ENCODE measurements around the gene BHLHA15. TPM values are rescaled to one million over a fixed set of nuclear protein-coding genes. Genes with fewer than 3 reads are reported as not detected.

The BHLHA15 gene
- total RNA-seq, 2 experiments from 2014 or later = not detected

DNA sequence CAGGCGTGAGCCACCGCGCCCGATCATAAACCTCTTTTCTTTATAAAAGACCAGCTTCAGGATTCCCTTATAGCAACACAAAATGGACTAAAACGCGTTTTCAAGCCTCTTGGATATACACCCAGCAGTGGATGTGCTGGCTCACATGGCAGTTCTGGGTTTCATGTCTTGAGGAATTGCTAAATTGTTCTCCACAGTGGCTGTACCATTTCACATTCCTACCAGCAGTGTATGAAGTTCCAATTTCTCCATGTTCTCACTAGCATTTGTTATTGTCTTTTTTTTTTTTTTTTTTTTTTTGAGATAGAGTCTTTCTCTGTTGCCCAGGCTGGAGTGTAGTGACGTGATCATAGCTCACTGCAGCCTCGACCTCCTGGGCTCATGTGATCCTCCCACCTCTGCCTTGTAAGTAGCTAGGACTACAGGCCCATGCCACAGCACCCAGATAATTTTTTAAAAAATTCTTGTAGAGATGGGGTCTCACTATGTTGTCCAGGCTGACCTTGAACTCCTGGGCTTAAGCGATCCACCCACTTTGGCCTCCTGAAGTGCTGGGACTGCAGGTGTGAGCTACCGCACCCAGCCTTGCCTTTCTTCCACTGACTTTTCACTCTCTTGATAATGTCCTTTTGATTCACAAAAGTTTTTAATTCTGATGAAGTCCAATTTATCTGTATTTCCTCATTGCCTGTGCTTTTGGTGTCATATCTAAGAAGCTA lies 23.3 kb downstream of the BHLHA15 start:
- DNase-seq = no peak
- intact Hi-C loops (cut with DNase I, micrococcal nuclease) = no loop called here
- H3K9me3 ChIP-seq (ENCODE audit: control insufficient read depth in 1 of 2, insufficient read depth in 1 of 2, low read length in 2 of 2) = no peaks in the 10 kb centered on the region
- Mint-ChIP-seq H3K36me3 (ENCODE audit: low read depth) (peaks cover 58% of the 10 kb centered on the region), H3K27ac (no peak overlapping the region), H3K27me3 (no peaks in the 10 kb centered on the region), H3K4me3 (no peak overlapping the region), H3K4me1 (ENCODE audit: low read depth) (no peaks in the 10 kb centered on the region), H3K9me3 (no peaks in the 10 kb centered on the region)
- TF ChIP-seq, protein P1, sequence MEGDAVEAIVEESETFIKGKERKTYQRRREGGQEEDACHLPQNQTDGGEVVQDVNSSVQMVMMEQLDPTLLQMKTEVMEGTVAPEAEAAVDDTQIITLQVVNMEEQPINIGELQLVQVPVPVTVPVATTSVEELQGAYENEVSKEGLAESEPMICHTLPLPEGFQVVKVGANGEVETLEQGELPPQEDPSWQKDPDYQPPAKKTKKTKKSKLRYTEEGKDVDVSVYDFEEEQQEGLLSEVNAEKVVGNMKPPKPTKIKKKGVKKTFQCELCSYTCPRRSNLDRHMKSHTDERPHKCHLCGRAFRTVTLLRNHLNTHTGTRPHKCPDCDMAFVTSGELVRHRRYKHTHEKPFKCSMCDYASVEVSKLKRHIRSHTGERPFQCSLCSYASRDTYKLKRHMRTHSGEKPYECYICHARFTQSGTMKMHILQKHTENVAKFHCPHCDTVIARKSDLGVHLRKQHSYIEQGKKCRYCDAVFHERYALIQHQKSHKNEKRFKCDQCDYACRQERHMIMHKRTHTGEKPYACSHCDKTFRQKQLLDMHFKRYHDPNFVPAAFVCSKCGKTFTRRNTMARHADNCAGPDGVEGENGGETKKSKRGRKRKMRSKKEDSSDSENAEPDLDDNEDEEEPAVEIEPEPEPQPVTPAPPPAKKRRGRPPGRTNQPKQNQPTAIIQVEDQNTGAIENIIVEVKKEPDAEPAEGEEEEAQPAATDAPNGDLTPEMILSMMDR (IDR thresholded peaks at IDR 0.05) = no peak
- no peak overlapping the region for H3K27ac ChIP-seq (ENCODE audit: low read depth in 1 of 2, low read length in 2 of 2)
- CTCF ChIA-PET = interaction anchor here (0.6 kb wide), 1 partner anchor 20 kb away, joined by 4 read pairs; no protein-coding TSS in a partner anchor
- no peak overlapping the region for H3K4me3 ChIP-seq (ENCODE audit: low read length)
- no peaks in the 10 kb centered on the region for H3K4me1 ChIP-seq (ENCODE audit: insufficient read depth, low read length)
- H3K27me3 ChIP-seq (ENCODE audit: control insufficient read depth in 1 of 2, insufficient read depth in 2 of 2, low read length in 2 of 2) = no peaks in the 10 kb centered on the region
- POLR2A ChIA-PET = interaction anchor here (1.1 kb wide), 1 partner anchor 16 kb away, joined by 9 read pairs; no protein-coding TSS in a partner anchor
- H3K36me3 ChIP-seq (ENCODE audit: insufficient read depth, low read length) = peaks cover 66% of the 10 kb centered on the region
- no peak for ATAC-seq (ENCODE audit: poor library complexity)

DNA sequence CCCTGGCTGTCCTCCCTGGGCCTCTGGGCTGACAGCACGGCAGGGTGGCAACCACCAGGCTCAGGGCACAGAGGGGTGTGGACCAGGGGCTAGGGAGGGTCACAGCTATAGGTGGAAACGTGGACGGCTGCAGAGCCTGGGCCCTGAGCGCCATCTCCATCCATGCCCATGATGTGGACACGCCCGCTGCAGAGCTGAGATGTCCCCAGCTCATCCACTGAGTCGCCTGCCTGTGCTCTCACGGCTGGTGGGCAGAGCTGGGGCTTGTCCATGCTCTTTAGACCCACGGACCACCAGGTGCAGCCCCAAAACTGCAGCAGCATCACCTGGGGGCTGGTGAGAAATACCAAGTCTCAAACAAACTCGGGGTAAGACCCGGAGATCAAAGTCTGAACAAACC lies 24.7 kb downstream of the BHLHA15 start:
- Histone ChIP-seq H3K4me3 (ENCODE audit: low read length) (no peak overlapping the region), H3K9me3 (ENCODE audit: control insufficient read depth in 1 of 2, insufficient read depth in 1 of 2, low read length in 2 of 2) (no peaks in the 10 kb centered on the region), H3K4me1 (ENCODE audit: insufficient read depth, low read length) (no peaks in the 10 kb centered on the region), H3K27me3 (ENCODE audit: control insufficient read depth in 1 of 2, insufficient read depth in 2 of 2, low read length in 2 of 2) (no peaks in the 10 kb centered on the region), H3K36me3 (ENCODE audit: insufficient read depth, low read length) (peaks cover 69% of the 10 kb centered on the region), H3K27ac (ENCODE audit: low read depth in 1 of 2, low read length in 2 of 2) (no peak overlapping the region)
- ChIA-PET CTCF (interaction anchor here (1.0 kb wide), 1 partner anchor 34 kb away, joined by 3 read pairs; no protein-coding TSS in a partner anchor), POLR2A (no interaction called here)
- H3K4me3 Mint-ChIP-seq = no peak overlapping the region
- H3K27me3 Mint-ChIP-seq = no peaks in the 10 kb centered on the region
- peaks cover 62% of the 10 kb centered on the region for H3K36me3 Mint-ChIP-seq (ENCODE audit: low read depth)
- TF ChIP-seq, protein P1 (IDR thresholded peaks at IDR 0.05) = no peak
- H3K4me1 Mint-ChIP-seq (ENCODE audit: low read depth) = no peaks in the 10 kb centered on the region
- no peak overlapping the region for H3K27ac Mint-ChIP-seq
- no peak for DNase-seq
- intact Hi-C loops (cut with DNase I, micrococcal nuclease) = no loop called here
- ATAC-seq (ENCODE audit: poor library complexity) = no peak
- no peaks in the 10 kb centered on the region for H3K9me3 Mint-ChIP-seq

DNA sequence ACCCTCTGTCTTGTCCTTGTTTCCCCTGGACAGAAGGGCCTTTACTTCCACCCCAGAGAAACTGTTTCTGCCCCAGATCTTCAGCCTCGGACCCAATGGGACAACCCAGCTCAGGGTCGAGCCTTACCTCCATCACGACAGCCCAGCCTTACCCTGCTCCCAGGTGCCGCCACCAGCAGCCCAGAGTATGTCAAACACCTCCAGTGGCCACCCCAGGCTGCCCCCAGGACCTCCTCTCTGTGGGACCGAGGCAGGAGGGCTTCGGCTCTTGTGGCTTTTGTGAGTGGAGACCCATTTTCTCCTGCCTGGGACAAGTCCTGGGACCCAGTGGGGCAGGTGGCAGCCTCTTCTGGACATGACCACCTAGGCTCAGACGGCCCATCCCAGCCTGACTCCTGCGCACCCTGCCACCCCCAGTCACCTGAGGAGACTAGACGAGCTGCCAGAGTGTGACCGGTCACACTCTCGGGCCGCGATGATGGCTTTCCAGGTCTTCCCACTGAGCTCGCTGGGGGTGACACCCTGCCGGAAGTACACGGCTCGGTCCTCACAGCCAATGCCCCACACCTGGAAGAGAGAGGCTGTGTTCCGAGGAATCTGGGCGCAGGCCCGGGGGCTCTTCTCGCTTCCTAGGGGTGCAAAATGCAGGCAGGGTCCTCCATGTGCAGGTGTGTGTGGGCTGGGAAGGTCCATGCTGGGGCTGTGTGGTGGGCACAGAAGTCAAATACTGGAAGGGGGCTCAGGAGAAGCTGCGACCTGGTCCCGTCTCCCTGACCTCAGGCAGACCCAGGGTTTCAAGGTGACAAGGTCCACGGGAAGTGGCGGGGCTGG lies 25.3 kb downstream of the BHLHA15 start:
- intact Hi-C loops (cut with DNase I, micrococcal nuclease) = no loop called here
- ChIA-PET POLR2A (interaction anchor here (0.9 kb wide), 1 partner anchor 14 kb away, joined by 3 read pairs; no protein-coding TSS in a partner anchor), CTCF (interaction anchor here (1.0 kb wide), 1 partner anchor 34 kb away, joined by 3 read pairs; no protein-coding TSS in a partner anchor)
- Histone ChIP-seq H3K4me3 (ENCODE audit: low read length) (no peak overlapping the region), H3K9me3 (ENCODE audit: control insufficient read depth in 1 of 2, insufficient read depth in 1 of 2, low read length in 2 of 2) (no peaks in the 10 kb centered on the region), H3K27ac (ENCODE audit: low read depth in 1 of 2, low read length in 2 of 2) (no peak overlapping the region), H3K36me3 (ENCODE audit: insufficient read depth, low read length) (peaks cover 72% of the 10 kb centered on the region), H3K27me3 (ENCODE audit: control insufficient read depth in 1 of 2, insufficient read depth in 2 of 2, low read length in 2 of 2) (no peaks in the 10 kb centered on the region), H3K4me1 (ENCODE audit: insufficient read depth, low read length) (peaks cover under 1% of the 10 kb centered on the region)
- ATAC-seq (ENCODE audit: poor library complexity) (no peak), DNase-seq (no peak)
- no peaks in the 10 kb centered on the region for H3K9me3 Mint-ChIP-seq
- H3K27me3 Mint-ChIP-seq = no peaks in the 10 kb centered on the region
- no peak overlapping the region for H3K4me3 Mint-ChIP-seq
- TF ChIP-seq, protein P1 (IDR thresholded peaks at IDR 0.05) = no peak
- H3K36me3 Mint-ChIP-seq (ENCODE audit: low read depth) = peaks cover 69% of the 10 kb centered on the region
- no peaks in the 10 kb centered on the region for H3K4me1 Mint-ChIP-seq (ENCODE audit: low read depth)
- H3K27ac Mint-ChIP-seq = no peak overlapping the region
